ENCODE results near the gene TRIP4.

TRIP4 gene

DNA sequence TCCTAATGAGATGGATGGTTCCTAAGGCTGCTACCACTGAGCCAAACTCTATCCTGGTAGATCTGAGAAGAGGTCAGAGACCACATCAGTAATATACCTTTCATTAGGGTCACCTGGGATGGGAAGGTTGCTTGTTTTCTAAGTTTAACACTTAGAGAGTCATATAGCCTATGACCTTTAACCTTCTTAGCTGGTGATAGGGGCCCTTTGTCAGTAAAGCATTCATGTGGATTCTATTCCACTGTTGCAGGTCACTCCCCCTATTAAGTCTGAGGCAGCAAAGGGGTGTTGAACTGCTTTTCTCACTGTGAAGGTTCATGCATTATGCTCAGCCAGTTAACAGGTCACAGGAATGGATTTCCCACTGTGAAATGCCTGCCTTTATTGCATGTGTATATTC, 66.6 kb downstream of the TRIP4 start:
- no peak overlapping the region for H3K4me3 ChIP-seq (ENCODE audit: low read depth, low read length)
- TF ChIP-seq, protein P1, sequence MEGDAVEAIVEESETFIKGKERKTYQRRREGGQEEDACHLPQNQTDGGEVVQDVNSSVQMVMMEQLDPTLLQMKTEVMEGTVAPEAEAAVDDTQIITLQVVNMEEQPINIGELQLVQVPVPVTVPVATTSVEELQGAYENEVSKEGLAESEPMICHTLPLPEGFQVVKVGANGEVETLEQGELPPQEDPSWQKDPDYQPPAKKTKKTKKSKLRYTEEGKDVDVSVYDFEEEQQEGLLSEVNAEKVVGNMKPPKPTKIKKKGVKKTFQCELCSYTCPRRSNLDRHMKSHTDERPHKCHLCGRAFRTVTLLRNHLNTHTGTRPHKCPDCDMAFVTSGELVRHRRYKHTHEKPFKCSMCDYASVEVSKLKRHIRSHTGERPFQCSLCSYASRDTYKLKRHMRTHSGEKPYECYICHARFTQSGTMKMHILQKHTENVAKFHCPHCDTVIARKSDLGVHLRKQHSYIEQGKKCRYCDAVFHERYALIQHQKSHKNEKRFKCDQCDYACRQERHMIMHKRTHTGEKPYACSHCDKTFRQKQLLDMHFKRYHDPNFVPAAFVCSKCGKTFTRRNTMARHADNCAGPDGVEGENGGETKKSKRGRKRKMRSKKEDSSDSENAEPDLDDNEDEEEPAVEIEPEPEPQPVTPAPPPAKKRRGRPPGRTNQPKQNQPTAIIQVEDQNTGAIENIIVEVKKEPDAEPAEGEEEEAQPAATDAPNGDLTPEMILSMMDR (IDR thresholded peaks at IDR 0.05; ENCODE audit: low read depth, low read length) = no peak

DNA sequence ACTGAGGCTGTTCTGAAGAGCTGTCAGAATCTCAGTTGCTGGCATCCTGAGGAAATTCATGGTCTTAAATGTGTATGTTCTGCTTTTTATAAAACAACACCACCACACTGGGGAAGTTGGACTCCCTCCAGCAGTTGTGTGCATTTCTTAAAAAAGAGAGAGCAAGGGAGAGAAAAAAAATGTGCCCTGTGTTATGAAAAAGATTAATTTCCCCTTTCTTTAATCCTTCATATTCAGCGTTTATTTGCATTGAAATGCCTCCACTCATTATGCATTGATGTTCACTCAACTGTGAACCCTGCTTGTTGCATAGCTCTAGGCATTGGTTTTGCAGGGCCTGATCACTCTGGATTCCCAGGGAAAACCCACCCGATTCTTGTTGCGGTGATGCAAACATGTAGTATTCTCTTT, 68.3 kb downstream of the TRIP4 start:
- TF ChIP-seq, protein P1 (IDR thresholded peaks at IDR 0.05; ENCODE audit: low read depth, low read length) = no peak
- H3K4me3 ChIP-seq (ENCODE audit: low read depth, low read length) = no peak overlapping the region

DNA sequence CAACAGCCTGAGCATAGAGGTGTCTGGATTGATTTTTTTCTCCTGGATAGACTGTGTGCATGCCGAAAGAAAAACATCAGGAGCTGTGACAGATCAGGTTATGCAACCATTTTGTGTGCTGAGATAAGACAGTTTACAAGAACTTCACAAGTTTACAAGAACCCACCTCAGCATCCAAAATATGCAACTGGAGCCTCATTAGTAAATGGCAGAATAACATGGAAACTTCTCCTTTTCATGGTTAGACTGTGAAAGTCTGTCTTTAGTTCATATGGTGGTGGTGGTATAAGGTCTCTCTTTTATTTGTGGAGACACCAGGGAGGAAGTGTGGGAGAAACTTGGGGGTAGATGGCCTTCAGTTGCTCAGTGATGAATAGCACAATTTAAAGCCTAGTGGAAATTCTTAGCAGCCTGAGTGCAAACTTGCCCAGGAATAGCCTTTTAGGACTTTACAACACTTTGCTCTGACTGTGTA, 69.0 kb downstream of the TRIP4 start:
- no peak overlapping the region for H3K4me3 ChIP-seq (ENCODE audit: low read depth, low read length)
- TF ChIP-seq, protein P1 (IDR thresholded peaks at IDR 0.05; ENCODE audit: low read depth, low read length) = no peak

DNA sequence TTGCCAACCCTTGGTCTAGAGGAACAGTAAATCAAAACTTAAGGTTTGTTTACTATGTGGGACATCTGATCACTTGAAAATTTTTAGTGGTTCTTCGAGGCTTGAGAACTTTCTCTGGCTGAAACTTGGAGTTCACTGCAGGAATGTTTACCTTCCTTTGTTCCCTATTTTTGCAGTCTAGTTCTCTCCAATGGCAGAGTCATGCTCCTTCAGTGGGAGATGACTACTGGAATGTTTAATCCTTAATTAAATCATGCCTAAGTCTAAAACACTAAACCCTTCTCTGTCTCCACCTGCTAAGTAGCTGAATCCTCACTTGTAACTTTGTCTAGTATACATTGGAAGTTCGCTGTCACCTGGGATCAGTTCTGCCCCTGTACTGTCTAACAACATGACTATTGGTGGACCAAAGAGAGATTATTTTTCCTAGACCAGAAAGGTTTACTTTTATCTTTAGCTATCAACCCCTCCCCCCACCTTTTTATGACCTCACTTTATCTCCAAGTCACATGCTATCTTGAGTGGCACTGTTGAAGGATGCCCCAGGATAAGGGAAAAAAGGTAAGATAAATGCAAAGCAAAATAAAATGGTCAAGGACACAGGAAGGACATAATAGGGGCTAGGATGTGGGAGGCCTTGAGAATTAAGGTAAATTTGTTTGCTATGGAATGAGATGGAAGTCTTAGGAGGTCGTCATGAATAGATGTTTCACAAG, 71.6 kb downstream of the TRIP4 start:
- TF ChIP-seq, protein P1 (IDR thresholded peaks at IDR 0.05; ENCODE audit: low read depth, low read length) = no peak
- H3K4me3 ChIP-seq (ENCODE audit: low read depth, low read length) = no peak overlapping the region

DNA sequence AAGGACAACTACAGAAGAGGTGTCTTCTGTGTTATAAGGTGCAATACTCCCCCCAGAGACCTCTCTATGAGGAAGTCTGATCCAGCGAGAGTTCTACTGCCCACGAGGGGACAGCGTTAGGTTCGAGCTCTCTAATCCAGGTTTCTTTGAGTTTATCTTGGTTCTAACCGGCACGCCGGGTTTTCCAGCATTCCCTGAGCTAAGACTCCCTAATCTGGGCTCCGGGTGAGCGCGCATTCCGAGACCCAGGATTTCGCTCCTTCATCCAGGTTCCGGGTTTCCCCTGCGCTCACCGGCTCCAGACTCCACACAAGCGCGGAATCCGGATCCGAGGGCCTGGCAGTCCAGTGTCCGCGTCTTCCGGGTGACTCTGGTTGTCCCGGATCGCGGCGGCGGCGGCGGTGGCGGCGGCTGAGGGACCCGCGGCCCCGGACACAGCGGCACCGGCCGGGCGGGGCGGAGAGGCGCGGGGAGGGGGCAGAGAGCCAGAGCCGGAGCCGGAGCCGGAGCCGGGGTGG, 72.6 kb downstream of the TRIP4 start, which contains the start of gene ZNF609:
TSS of gene ZNF609 (plus strand) at position 373 of the 518 bp plus-strand sequence. CDS start 38,842 bp downstream, outside the sequence.
- TF ChIP-seq, protein P1 (IDR thresholded peaks at IDR 0.05; ENCODE audit: low read depth, low read length) = no peak

DNA sequence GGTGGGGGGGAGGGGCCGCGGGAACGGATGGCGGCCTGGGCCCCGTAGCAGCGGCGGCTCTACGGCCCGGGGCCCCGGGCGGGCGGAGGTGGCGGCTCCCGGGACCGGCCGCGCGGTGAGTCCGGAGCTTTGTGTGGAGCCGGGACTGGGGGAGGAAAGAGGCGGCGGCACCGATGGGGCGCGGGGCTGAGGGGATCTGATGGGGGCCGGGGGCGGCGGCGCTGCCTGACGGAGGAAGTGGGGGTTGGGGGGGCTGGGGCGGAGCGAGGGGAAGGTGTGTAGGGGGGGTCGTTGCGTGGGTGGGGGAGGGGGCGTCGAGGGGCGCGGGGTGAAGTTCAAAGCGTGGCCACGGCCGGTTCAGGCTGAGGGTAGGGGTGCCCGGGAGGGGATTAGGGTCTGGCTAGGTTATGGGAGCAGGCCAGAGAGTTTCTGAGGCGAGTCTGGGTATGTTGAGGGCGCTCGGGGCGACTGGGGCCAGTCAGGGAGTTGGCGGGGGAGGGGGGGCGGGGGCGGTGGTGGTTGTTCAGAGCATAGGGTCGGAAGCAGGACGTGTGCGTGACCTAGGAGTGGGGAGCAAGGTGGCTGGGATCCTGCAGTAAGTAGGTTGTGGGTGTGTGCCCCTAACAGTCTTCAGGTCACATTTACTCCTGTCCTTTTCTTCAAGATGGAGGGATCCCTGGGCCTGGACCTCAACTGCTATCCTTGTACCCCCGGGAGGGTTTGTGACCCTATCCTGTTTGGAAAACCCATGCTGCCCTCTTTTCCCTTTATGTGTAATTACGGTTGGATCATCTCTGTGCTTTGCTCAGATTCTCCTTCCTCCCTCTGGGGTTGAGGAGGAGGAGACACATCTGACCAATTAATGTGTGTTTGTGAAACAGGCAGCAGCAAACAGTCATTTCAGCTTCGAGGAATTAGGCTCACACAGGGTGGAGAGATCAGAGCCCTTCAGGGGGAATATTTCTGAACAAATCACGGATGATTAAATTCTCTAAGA, 73.4 kb downstream of the TRIP4 start:
- peak overlapping the region; percentile 67 for H3K4me3 ChIP-seq (ENCODE audit: low read depth, low read length)
- TF ChIP-seq, protein P1 (IDR thresholded peaks at IDR 0.05; ENCODE audit: low read depth, low read length) = 0 out of 2 replicates have a peak, but pooled peaks have one; percentile 11

More for the DNA sequence above, 72.6 kb downstream of the TRIP4 start, which contains the start of gene ZNF609:
- peak within 1 kb of the TSS; percentile 67 for H3K4me3 ChIP-seq (ENCODE audit: low read depth, low read length)
